ENCODE data around the gene FOXJ2. TPM values are rescaled to one million over a fixed set of nuclear protein-coding genes. Genes with fewer than 3 reads are reported as not detected.

The FOXJ2 gene
- total and polyA plus RNA-seq, 2 donors from 2014 or later = 4.4 to 17.0 TPM

GRCh38 chr12:8093291-8093690, 60.8 kb downstream of the FOXJ2 start:
- intact Hi-C loops (cut with DNase I) = no loop called here

GRCh38 chr12:8096281-8096915, 63.9 kb downstream of the FOXJ2 start:
- Histone ChIP-seq H3K4me3 (ENCODE audit: low read length in 3 of 3) (no peak overlapping the region), H3K36me3 (ENCODE audit: control insufficient read depth in 2 of 3, insufficient read depth in 3 of 3, low read length in 3 of 3) (peaks cover 11 to 50% (median 32%) of the 10 kb centered on the region in 3 donors), H3K9ac (ENCODE audit: low read length in 3 of 3) (no peak overlapping the region), H3K27me3 (ENCODE audit: control insufficient read depth, insufficient read depth, low read length) (no peaks in the 10 kb centered on the region), H3K27ac (ENCODE audit: low read depth in 2 of 2, low read length in 2 of 2) (no peak overlapping the region), H3K4me1 (ENCODE audit: control insufficient read depth in 2 of 3, insufficient read depth in 2 of 3, low read depth in 1 of 3, low read length in 3 of 3) (no peaks in the 10 kb centered on the region), H3K9me3 (ENCODE audit: control insufficient read depth in 2 of 3, insufficient read depth in 1 of 3, low read length in 3 of 3) (no peaks in the 10 kb centered on the region)
- intact Hi-C loops (cut with DNase I) = no loop called here
- no peak for DNase-seq
- no peak for TF ChIP-seq CTCF (IDR thresholded peaks at IDR 0.05; ENCODE audit: borderline replicate concordance, extremely low read depth, insufficient read depth)
- FAIRE-seq = no peak

More at GRCh38 chr12:8093291-8093690, 60.8 kb downstream of the FOXJ2 start:
- H3K27me3 ChIP-seq (ENCODE audit: control insufficient read depth, insufficient read depth, low read length) = no peaks in the 10 kb centered on the region
- H3K9ac ChIP-seq (ENCODE audit: low read length in 3 of 3) = no peak overlapping the region
- no peak for TF ChIP-seq CTCF (IDR thresholded peaks at IDR 0.05; ENCODE audit: borderline replicate concordance, extremely low read depth, insufficient read depth)
- no peaks in the 10 kb centered on the region for H3K4me1 ChIP-seq (ENCODE audit: control insufficient read depth in 2 of 3, insufficient read depth in 2 of 3, low read depth in 1 of 3, low read length in 3 of 3)
- FAIRE-seq (no peak), DNase-seq (no peak)
- no peak overlapping the region for H3K27ac ChIP-seq (ENCODE audit: low read depth in 2 of 2, low read length in 2 of 2)
- H3K4me3 ChIP-seq (ENCODE audit: low read length in 3 of 3) = no peak overlapping the region
- H3K9me3 ChIP-seq (ENCODE audit: control insufficient read depth in 2 of 3, insufficient read depth in 1 of 3, low read length in 3 of 3) = no peaks in the 10 kb centered on the region
- H3K36me3 ChIP-seq (ENCODE audit: control insufficient read depth in 2 of 3, insufficient read depth in 3 of 3, low read length in 3 of 3) = peaks cover 13 to 68% (median 36%) of the 10 kb centered on the region in 3 donors

DNA sequence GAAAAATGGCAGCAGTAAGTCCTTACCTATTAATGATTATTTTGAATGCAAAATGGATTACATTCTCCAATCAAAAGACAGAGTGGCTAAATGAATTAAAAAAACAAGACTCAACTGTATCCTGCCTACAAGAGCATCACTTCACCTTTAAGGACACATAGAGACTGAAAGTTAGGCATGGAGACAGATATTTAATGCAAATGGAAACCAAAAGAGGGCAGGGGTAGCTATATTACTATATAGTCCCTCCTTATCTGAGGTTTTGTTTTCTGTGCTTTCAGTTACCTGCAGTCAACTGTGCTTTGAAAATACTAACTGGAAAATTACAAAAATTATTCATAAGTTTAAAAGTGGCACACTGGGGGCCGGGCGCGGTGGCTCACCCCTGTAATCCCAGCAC, 66.7 kb downstream of the FOXJ2 start:
- intact Hi-C loops (cut with DNase I) = no loop called here
- Histone ChIP-seq H3K27me3 (ENCODE audit: control insufficient read depth, insufficient read depth, low read length) (no peaks in the 10 kb centered on the region), H3K4me1 (ENCODE audit: control insufficient read depth in 2 of 3, insufficient read depth in 2 of 3, low read depth in 1 of 3, low read length in 3 of 3) (no peaks in the 10 kb centered on the region), H3K9me3 (ENCODE audit: control insufficient read depth in 2 of 3, insufficient read depth in 1 of 3, low read length in 3 of 3) (no peaks in the 10 kb centered on the region), H3K9ac (ENCODE audit: low read length in 3 of 3) (no peak overlapping the region), H3K36me3 (ENCODE audit: control insufficient read depth in 2 of 3, insufficient read depth in 3 of 3, low read length in 3 of 3) (peaks cover 10 to 29% (median 14%) of the 10 kb centered on the region in 3 donors), H3K27ac (ENCODE audit: low read depth in 2 of 2, low read length in 2 of 2) (no peak overlapping the region), H3K4me3 (ENCODE audit: low read length in 3 of 3) (no peak overlapping the region)
- no peak for DNase-seq
- no peak for TF ChIP-seq CTCF (IDR thresholded peaks at IDR 0.05; ENCODE audit: borderline replicate concordance, extremely low read depth, insufficient read depth)
- FAIRE-seq = no peak

Other genes with a start within 250 kb of the FOXJ2 start
- 0.16 TPM for gene NANOG, start 243.3 kb upstream of the FOXJ2 start, total RNA-seq
- gene NANOG, start 243.3 kb upstream of the FOXJ2 start, polyA plus RNA-seq (ENCODE audit: insufficient read depth, low read depth, low replicate concordance) = not detected
- not detected for gene SLC2A14, start 159.8 kb upstream of the FOXJ2 start, total RNA-seq
- gene SLC2A14, start 159.8 kb upstream of the FOXJ2 start, polyA plus RNA-seq (ENCODE audit: insufficient read depth, low read depth, low replicate concordance) = not detected
- 40.4 TPM for gene SLC2A3, start 96.5 kb upstream of the FOXJ2 start, total RNA-seq
- 12.1 TPM for gene SLC2A3, start 96.5 kb upstream of the FOXJ2 start, polyA plus RNA-seq (ENCODE audit: insufficient read depth, low read depth, low replicate concordance)
- 17.7 TPM for gene C3AR1, start 33.6 kb downstream of the FOXJ2 start, total RNA-seq
- gene C3AR1, start 33.6 kb downstream of the FOXJ2 start, polyA plus RNA-seq (ENCODE audit: insufficient read depth, low read depth, low replicate concordance) = 2.9 TPM
- gene NECAP1, start 49.6 kb downstream of the FOXJ2 start, total RNA-seq = 29.0 TPM
- gene NECAP1, start 49.6 kb downstream of the FOXJ2 start, polyA plus RNA-seq (ENCODE audit: insufficient read depth, low read depth, low replicate concordance) = 20.5 TPM
- gene CLEC4A, start 90.9 kb downstream of the FOXJ2 start, total RNA-seq = 3.7 TPM
- gene CLEC4A, start 90.9 kb downstream of the FOXJ2 start, polyA plus RNA-seq (ENCODE audit: insufficient read depth, low read depth, low replicate concordance) = 2.4 TPM
- gene ZNF705A, start 124.3 kb downstream of the FOXJ2 start, total RNA-seq = not detected
- not detected for gene ZNF705A, start 124.3 kb downstream of the FOXJ2 start, polyA plus RNA-seq (ENCODE audit: insufficient read depth, low read depth, low replicate concordance)
- 0.54 TPM for gene FAM90A1, start 194.9 kb downstream of the FOXJ2 start, total RNA-seq
- gene FAM90A1, start 194.9 kb downstream of the FOXJ2 start, polyA plus RNA-seq (ENCODE audit: insufficient read depth, low read depth, low replicate concordance) = 0.80 TPM

Measured in kidney (tissue), 14 donors.